HG03558 (cell line): Measurements from ENCODE around the gene MRPS11.
"Not testable (repeated sequence)": the region's sequence is repeated elsewhere in the genome, so short reads cannot be mapped to it uniquely, and the experiment has no call there.

Experiments
- ATAC-seq: cut with Tn5 transposase; IDR thresholded peaks from one replicate; pipeline ENCODE4 v1.9.1; 2021; ENCODE audit warnings: moderate number of reproducible peaks; ENCODE audit not compliant: unreplicated experiment; ENCODE audit errors: extremely low read depth

The MRPS11 gene

GRCh38 chr15:88467073-88467934, at the start of gene MRPS11, which contains the start of gene MRPL46:
MRPS11 (plus strand) TSS chr15:88467708; CDS start chr15:88467718, 10 bp downstream.
MRPL46 (minus strand) TSS chr15:88467388; CDS start chr15:88467377, 11 bp downstream.
- peak; percentile 75 for ATAC-seq

GRCh38 chr15:88419830-88420229, 47.7 kb upstream of the MRPS11 start:
- ATAC-seq = peak; percentile 52

- ATAC-seq = no peak
These were observed 44.2 kb upstream of the MRPS11 start for GRCh38 chr15:88423331-88423730.

GRCh38 chr15:88426304-88426703, 41.2 kb upstream of the MRPS11 start:
- no peak for ATAC-seq

GRCh38 chr15:88428053-88428452, 39.5 kb upstream of the MRPS11 start:
- ATAC-seq = no peak

GRCh38 chr15:88428805-88429605, 38.5 kb upstream of the MRPS11 start:
- ATAC-seq = no peak

- ATAC-seq = no peak
These were observed 37.5 kb upstream of the MRPS11 start for GRCh38 chr15:88430051-88430450.

- no peak for ATAC-seq
These were observed 36.1 kb upstream of the MRPS11 start for GRCh38 chr15:88431441-88431840.

- ATAC-seq = no peak
These were observed 34.3 kb upstream of the MRPS11 start for GRCh38 chr15:88433046-88433685.

GRCh38 chr15:88434106-88434505, 33.4 kb upstream of the MRPS11 start:
- ATAC-seq = not testable (repeated sequence)

GRCh38 chr15:88438181-88438580, 29.3 kb upstream of the MRPS11 start:
- ATAC-seq = no peak

GRCh38 chr15:88440021-88440420, 27.5 kb upstream of the MRPS11 start:
- ATAC-seq = no peak

- no peak for ATAC-seq
These were observed 26.3 kb upstream of the MRPS11 start for GRCh38 chr15:88441076-88441730.

GRCh38 chr15:88447206-88447605, 20.3 kb upstream of the MRPS11 start:
- no peak for ATAC-seq

- no peak for ATAC-seq
These were observed 19.8 kb upstream of the MRPS11 start for GRCh38 chr15:88447741-88448140.

GRCh38 chr15:88448991-88449461, 18.5 kb upstream of the MRPS11 start:
- ATAC-seq = no peak

GRCh38 chr15:88449581-88449980, 17.9 kb upstream of the MRPS11 start:
- ATAC-seq = no peak

- ATAC-seq = no peak
These were observed 17.2 kb upstream of the MRPS11 start for GRCh38 chr15:88450125-88450798.

- no peak for ATAC-seq
These were observed 13.9 kb upstream of the MRPS11 start for GRCh38 chr15:88453651-88454050.
